GM18499 (cell line): ENCODE data around the gene OR6C65.

ENCODE experiments used
- ATAC-seq: cut with Tn5 transposase; IDR thresholded peaks from one replicate; pipeline ENCODE4 v1.9.1; 2021; ENCODE audit warnings: moderate number of reproducible peaks; ENCODE audit not compliant: insufficient read depth, unreplicated experiment

The OR6C65 gene

GRCh38 chr12:55443776-55444175 lies 43.4 kb downstream of the OR6C65 start, which contains the start of gene OR6C2:
OR6C2 (plus strand) TSS chr12:55444076; CDS start chr12:55452214, 8,138 bp downstream.
- ATAC-seq, result no peak

DNA sequence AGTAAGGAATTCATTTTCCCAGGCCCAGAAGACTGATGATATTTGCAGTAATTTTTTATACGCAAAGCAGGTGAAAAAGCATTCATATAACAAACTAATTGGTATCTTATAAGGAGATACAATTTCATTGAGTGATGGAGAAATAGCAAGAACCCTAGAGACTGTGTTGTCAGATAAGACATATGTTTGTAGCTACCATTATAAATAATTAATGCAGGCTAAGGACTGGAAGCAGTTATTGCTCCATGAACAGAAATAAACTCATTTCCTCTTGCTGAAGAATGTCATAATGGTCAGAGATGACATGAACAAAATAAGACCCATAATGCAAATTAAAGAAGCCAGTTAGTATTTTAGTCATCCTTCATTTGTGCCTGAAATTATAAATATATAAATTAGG lies 45.0 kb downstream of the OR6C65 start:
- no peak for ATAC-seq

- ATAC-seq, result no peak
Observed at GRCh38 chr12:55446326-55446725, 46.0 kb downstream of the OR6C65 start.

GRCh38 chr12:55448825-55449224 lies 48.5 kb downstream of the OR6C65 start:
- no peak for ATAC-seq
